NCI-H187 (cell line): ENCODE measurements around the gene CHRNA9.

Experiments used
- DNase-seq, 2 experiments: peaks; one replicate each; lab custom pipeline; 2025; lab: John Stamatoyannopoulos, UW

CHRNA9 gene

GRCh38 chr4:40308528-40309122 is 26.5 kb upstream of the CHRNA9 start:
- no peak for DNase-seq

DNA sequence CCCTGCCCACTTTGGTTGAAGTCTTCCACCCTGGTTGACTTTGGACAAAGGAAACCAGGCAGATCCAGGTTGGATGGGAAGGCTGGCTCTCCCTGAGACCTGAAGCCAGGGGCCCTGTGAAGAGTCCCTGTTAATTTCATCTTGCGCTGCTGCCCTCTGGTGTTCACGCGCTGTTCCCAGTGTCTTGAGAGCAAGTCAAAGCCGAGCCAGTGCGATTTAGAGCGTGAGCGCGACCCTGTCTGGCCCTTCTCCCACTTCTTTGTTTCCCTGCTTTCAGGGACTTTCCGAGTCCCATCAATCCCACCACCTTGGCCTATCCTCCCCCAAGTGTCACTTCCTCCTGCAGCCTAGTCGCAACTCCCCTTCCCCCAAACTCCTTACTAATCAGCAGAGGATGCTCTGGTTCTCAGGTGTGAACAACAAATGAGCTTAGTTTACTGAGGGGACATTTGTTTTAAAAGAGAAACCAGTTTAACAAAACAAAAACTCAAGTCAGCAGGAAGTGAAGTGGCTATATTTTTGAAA is 25.8 kb upstream of the CHRNA9 start:
- DNase-seq: no peak

GRCh38 chr4:40310225-40310624 is 24.9 kb upstream of the CHRNA9 start:
- DNase-seq: no peak

GRCh38 chr4:40311811-40312346 is 23.3 kb upstream of the CHRNA9 start:
- DNase-seq: no peak

- no peak for DNase-seq
These were observed 20.2 kb upstream of the CHRNA9 start for GRCh38 chr4:40314951-40315350.

GRCh38 chr4:40316333-40316781 is 18.8 kb upstream of the CHRNA9 start:
- no peak for DNase-seq

GRCh38 chr4:40316782-40317635 is 18.1 kb upstream of the CHRNA9 start:
- no peak for DNase-seq

DNA sequence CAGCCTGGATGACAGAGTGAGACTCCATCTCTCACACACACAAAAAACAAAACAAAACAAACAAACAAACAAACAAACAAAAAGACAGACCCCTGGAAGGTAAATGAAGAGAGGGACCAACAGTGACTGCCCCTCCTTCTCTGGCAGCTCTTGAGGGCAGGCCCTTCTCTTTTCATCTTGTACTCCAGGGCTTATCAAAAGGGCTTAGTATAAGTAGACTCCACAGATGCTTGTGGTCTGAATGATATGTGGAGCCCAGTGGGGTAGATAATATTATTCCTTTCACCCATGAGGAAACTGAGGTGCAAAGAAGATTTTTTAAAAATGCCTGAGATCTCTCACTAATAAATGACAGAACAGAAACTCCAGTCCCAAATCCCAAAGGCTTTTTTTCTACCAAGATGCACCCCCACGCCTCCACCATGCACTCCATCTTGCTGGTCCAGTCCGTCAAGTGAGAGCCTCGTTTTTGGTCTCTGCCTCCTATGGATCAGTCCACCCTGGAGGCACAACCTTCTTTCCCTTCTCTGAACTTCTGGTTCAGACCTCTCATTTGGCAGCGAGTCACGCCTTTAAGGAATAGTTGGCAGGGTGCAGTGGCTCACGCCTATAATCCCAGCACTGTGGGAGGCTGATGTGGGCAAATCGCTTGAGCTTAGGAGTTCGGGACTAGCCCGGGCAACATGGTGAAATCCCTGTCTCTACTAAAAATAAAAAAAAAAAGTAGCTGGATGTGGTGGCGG is 17.0 kb upstream of the CHRNA9 start:
- DNase-seq: no peak

DNA sequence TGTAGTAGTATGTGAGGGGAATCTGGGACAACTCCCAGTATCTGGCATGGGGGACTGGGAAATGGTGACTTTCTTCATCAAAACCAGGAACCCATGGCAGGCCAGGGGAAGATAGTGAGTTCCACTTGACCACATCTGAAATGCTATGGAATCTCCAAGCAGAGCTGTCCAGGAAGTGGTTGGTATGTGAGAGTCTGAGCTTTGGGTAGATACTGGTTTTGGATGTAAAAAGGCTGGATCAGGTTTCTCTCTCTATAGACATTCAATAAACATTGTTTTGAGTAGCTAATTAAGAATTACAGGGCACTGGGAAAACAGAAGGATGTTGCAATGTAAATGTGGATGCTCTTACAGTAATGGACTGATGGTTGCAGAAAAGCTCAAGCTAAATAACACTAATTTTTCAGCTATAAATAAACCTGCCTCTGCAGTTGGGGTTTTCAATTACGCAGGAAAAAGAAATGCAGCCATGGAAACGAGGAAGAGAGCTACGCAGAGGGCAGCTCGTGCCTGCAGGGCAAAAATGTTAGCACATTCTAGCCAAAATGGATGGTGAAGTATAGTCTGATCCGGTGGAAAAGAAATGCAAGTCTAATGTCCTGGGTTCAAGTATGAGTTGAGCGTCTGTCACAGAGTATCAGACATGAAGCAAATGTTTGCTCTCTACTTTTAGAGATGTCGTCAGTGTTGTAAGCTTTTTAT is 13.4 kb upstream of the CHRNA9 start:
- DNase-seq: no peak

- DNase-seq: no peak
These were observed 12.3 kb upstream of the CHRNA9 start for GRCh38 chr4:40322811-40323210.

GRCh38 chr4:40323866-40324265 is 11.3 kb upstream of the CHRNA9 start:
- no peak for DNase-seq

DNA sequence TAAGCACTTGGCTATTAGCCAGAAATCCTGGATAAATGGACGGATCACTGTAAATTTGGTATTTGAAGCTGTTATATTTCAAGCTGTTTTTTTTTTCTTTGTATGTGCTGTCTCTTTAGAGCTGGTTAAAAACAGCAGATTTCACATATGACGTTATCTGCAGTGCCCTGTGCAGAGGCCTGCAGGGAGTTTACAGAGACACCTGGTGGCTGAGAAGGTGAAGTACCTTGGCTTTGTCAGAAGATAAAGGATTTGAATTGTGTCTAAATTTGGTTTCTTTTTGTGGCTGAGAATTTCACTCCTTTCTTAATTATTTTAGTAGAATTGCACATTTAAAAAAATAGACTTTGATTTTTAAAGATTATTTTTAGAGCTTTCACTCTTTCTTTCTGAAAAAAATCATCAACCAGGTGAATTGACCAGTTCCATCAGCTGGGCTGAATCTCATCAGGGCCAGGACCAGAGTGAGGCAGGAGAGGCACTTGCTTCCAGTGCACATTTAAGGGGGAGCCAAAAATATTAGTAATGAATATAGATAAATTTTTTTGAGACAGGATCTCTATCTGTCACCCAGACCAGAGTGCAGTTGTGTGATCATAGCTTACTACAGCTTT is 9.6 kb upstream of the CHRNA9 start:
- DNase-seq: peak in 1 of 2 experiments; percentile 44

- DNase-seq: no peak
These were observed 7.8 kb upstream of the CHRNA9 start for GRCh38 chr4:40327340-40327739.

GRCh38 chr4:40328383-40328782 is 6.8 kb upstream of the CHRNA9 start:
- no peak for DNase-seq

GRCh38 chr4:40329805-40330204 is 5.3 kb upstream of the CHRNA9 start:
- no peak for DNase-seq

GRCh38 chr4:40330536-40330935 is 4.6 kb upstream of the CHRNA9 start:
- DNase-seq: no peak

- DNase-seq: no peak
These were observed 3.9 kb upstream of the CHRNA9 start for GRCh38 chr4:40331101-40331745.

DNA sequence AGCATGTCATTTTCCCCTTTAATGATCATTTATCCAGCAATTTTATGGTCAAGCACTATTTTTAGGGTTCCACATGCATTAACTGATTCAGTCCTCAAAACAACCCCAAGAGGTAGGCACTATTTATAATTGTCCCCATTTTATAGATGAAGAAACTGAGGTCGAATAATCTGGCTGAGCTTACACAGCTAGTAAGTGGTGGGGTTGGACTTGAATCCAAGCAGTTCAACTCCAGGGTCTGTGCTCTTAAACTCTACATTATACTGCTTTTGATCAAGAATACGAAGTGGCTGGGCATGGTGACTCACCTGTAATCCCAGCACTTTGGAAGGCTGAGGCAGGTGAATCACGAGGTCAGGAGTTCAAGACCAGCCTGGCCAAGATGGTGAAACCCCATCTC is 3.2 kb upstream of the CHRNA9 start:
- DNase-seq: no peak

- peak; percentile 45 to 69 for DNase-seq
These were observed 1.2 kb upstream of the CHRNA9 start for GRCh38 chr4:40333921-40334352.

GRCh38 chr4:40335525-40335894 is 377 bp downstream of the CHRNA9 start:
- DNase-seq: no peak

DNA sequence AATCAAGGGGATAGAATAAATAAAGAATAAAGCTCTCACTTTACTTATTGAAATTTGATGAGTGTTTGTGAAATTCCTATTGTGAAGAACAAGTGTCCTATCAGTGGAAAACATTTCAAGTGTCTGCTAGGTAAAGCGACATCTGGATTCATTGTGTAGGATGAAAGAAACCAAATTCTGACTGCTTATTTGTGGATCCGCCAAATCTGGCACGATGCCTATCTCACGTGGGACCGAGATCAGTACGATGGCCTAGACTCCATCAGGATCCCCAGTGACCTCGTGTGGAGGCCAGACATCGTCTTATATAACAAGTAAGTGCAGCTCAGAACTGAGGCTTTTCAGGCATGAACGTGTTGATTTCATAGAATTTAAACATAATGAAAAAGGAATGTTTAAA is 1.9 kb downstream of the CHRNA9 start:
- no peak for DNase-seq
